K562 (cell line): ENCODE data around the gene RNH1. TPM values are rescaled to one million over a fixed set of nuclear protein-coding genes. Genes with fewer than 3 reads are reported as not detected.

Source experiments
- ATAC-seq: fragments of 200-7000 bp; cut with Tn5 transposase; 3 replicates; pipeline ENCODE4 v1.9.1; 2020; ENCODE audit warnings: moderate library complexity
- BruUV-seq: library from RNA; stranded (reverse); fragments of 400-500 nt; replicated peaks from 2 replicates; lab custom pipeline; 2021; lab: Mats Ljungman, UMichigan
- CTCF ChIA-PET: fragments of 300-600 bp; formaldehyde crosslinking; extraction: SDS; loops from one replicate; lab custom pipeline; 2021; ENCODE audit warnings: low intra/inter-chr PET ratio; lab: Yijun Ruan, JAX
- POLR2A ChIA-PET: fragments of 300-600, 350-650 bp; sonication (Branson Sonifier 250); formaldehyde crosslinking; extraction: SDS; loops from one replicate; lab custom pipeline; 2021; ENCODE audit warnings: antibody characterized with exemption, inconsistent platforms; lab: Yijun Ruan, JAX
- DNase-seq, 4 experiments: peaks; one replicate each; pipeline versions ENCODE4 v3.0.0 to v3.0.0-alpha.2; 2011 to 2018; ENCODE audit warnings: low spot score in 3 of 4, mixed read lengths in 3 of 4; ENCODE audit errors: extremely low read depth in 1 of 4
- FAIRE-seq: peaks from 2 replicates; lab custom pipeline; 2011; peaks lifted over from hg19 to GRCh38; lab: Jason Lieb, UNC
- H2AFZ ChIP-seq: 2 replicates; pipeline ENCODE4 v1.6.0; 2011; ENCODE audit warnings: low read depth, low read length, control low read depth, inconsistent platforms
- H3K27ac ChIP-seq: fragments of 200-600 bp; 3 replicates; pipeline ENCODE4 v1.8.0; 2011; ENCODE audit warnings: low read depth, mild to moderate bottlenecking, control low read depth, inconsistent platforms, low read length, moderate library complexity, mixed read lengths; ENCODE audit errors: extremely low read depth
- H3K27me3 ChIP-seq, 2 experiments: fragments of 300-600 bp in 1 of 2; 2 replicates in 1 of 2; 3 replicates in 1 of 2; pipeline versions ENCODE4 v1.6.0 to v1.8.0; 2011; ENCODE audit warnings: inconsistent platforms in 2 of 2, low read length in 2 of 2, mild to moderate bottlenecking in 1 of 2, mixed read lengths in 1 of 2, moderate library complexity in 1 of 2; ENCODE audit not compliant: control insufficient read depth in 2 of 2, insufficient read depth in 2 of 2
- H3K36me3 ChIP-seq: fragments of 300-600 bp; 3 replicates; pipeline ENCODE4 v1.8.0; 2011; ENCODE audit warnings: mild to moderate bottlenecking, low read length, inconsistent platforms; ENCODE audit not compliant: control insufficient read depth, insufficient read depth
- H3K4me1 ChIP-seq, 2 experiments: fragments of 200-600 bp in 1 of 2; replicated peaks in 1 of 2; 2 replicates in 1 of 2; 3 replicates in 1 of 2; pipeline versions ENCODE4 v1.5.1 to v1.8.0; 2011; ENCODE audit warnings: inconsistent platforms in 2 of 2, low read length in 2 of 2, mild to moderate bottlenecking in 1 of 2, mixed read lengths in 1 of 2, moderate library complexity in 1 of 2; ENCODE audit not compliant: control insufficient read depth in 2 of 2, insufficient read depth in 2 of 2
- H3K4me2 ChIP-seq: 2 replicates; pipeline ENCODE4 v1.6.1; 2011; ENCODE audit warnings: low read length, control low read depth, inconsistent platforms, mixed read lengths; ENCODE audit not compliant: insufficient read depth
- H3K4me3 ChIP-seq: fragments of 200-600 bp; sonication (generic), shearing (Covaris generic); 2 replicates; pipeline ENCODE4 v1.5.1; 2016; ENCODE audit warnings: control low read depth, inconsistent platforms
- H3K79me2 ChIP-seq: fragments of 200-600 bp; 3 replicates; pipeline ENCODE4 v1.8.0; 2011; ENCODE audit warnings: low read length, inconsistent platforms; ENCODE audit not compliant: control insufficient read depth, insufficient read depth
- H3K9ac ChIP-seq, 2 experiments: 2 replicates each; pipeline versions ENCODE4 v1.6.0 to v1.6.1; 2011; ENCODE audit warnings: low read depth in 2 of 2, low read length in 2 of 2, control low read depth in 1 of 2, inconsistent platforms in 1 of 2, mild to moderate bottlenecking in 1 of 2, mixed read lengths in 1 of 2; ENCODE audit not compliant: insufficient read depth in 1 of 2
- H3K9me1 ChIP-seq: one replicate; pipeline ENCODE4 v1.6.0; 2011; ENCODE audit warnings: inconsistent platforms, mild to moderate bottlenecking, low read length, moderate library complexity; ENCODE audit not compliant: control insufficient read depth, insufficient read depth
- H3K9me3 ChIP-seq: replicated peaks from 2 replicates; pipeline ENCODE4 v1.5.1; 2011; ENCODE audit warnings: low read depth, low read length, inconsistent platforms; ENCODE audit not compliant: control insufficient read depth, insufficient read depth
- H4K20me1 ChIP-seq: replicated peaks from 2 replicates; pipeline ENCODE4 v1.6.1; 2011; ENCODE audit warnings: low read length, inconsistent platforms, mixed read lengths; ENCODE audit not compliant: control insufficient read depth, insufficient read depth
- ADNP ChIP-seq: fragments of 200-800 bp; sonication (Bioruptor generic); IDR thresholded peaks from 2 replicates; pipeline ENCODE4 v1.6.1; 2016; ENCODE audit warnings: missing genetic modification characterization, missing compliant biosample characterization
- CAMTA2 ChIP-seq: fragments of 250-450 bp; sonication (Bioruptor Pico); conservative IDR thresholded peaks from 2 replicates; pipeline ENCODE4 v1.5.1; 2022
- CHD1 ChIP-seq: fragments of 200-600 bp; sonication (generic); IDR thresholded peaks from one replicate; pipeline ENCODE4 v1.6.1; 2012; ENCODE audit warnings: mild to moderate bottlenecking, moderate library complexity, low read length, inconsistent platforms
- HNRNPUL1 ChIP-seq: fragments of 200-400 bp; formaldehyde crosslinking; IDR thresholded peaks from 2 replicates; pipeline ENCODE4 v1.6.1; 2017; ENCODE audit warnings: low read length
- NCOA1 ChIP-seq: fragments of 450-650 bp; IDR thresholded peaks from 2 replicates; pipeline ENCODE4 v1.6.1; 2016; ENCODE audit warnings: low read depth
- NCOA2 ChIP-seq, 2 experiments: fragments of 450-650 bp; IDR thresholded peaks; 2 replicates each; pipeline ENCODE4 v1.6.1; 2018; ENCODE audit warnings: mild to moderate bottlenecking in 2 of 2, moderate library complexity in 1 of 2; ENCODE audit not compliant: partially characterized antibody in 2 of 2
- NR1H2 ChIP-seq: sonication (generic); formaldehyde crosslinking; IDR thresholded peaks from 2 replicates; pipeline ENCODE4 v1.4.0; 2020; ENCODE audit warnings: mild to moderate bottlenecking, missing genetic modification reagents
- RBM22 ChIP-seq: fragments of 200-400 bp; formaldehyde crosslinking; IDR thresholded peaks from 2 replicates; pipeline ENCODE4 v1.6.1; 2018; ENCODE audit warnings: low read length, low read depth; ENCODE audit not compliant: poor library complexity, severe bottlenecking
- SAP30 ChIP-seq: fragments of 200-600 bp; sonication (generic); IDR thresholded peaks from 2 replicates; pipeline ENCODE4 v1.6.1; 2012; ENCODE audit warnings: borderline replicate concordance, low read depth, mild to moderate bottlenecking, moderate library complexity, low read length, control low read depth, inconsistent platforms; ENCODE audit not compliant: insufficient read depth, poor library complexity, severe bottlenecking
- TCF7L2 ChIP-seq: fragments of 150-350 bp; IDR thresholded peaks from 2 replicates; pipeline ENCODE4 v1.6.1; 2016; ENCODE audit warnings: low read depth, mild to moderate bottlenecking, low read length, moderate library complexity
- ZBED1 ChIP-seq: IDR thresholded peaks from 2 replicates; pipeline ENCODE4 v1.6.1; 2014
- ZBTB2 ChIP-seq: fragments of 450-650 bp; IDR thresholded peaks from 2 replicates; pipeline ENCODE4 v1.6.1; 2016; ENCODE audit warnings: antibody characterized with exemption
- ZBTB9 ChIP-seq: fragments of 450-650 bp; formaldehyde crosslinking; IDR thresholded peaks from 2 replicates; pipeline ENCODE4 v1.4.0; 2020; ENCODE audit warnings: mild to moderate bottlenecking, moderate library complexity
- WGBS: fragments of 100-300 bp; shearing (Covaris generic); methylation state at CpG from one replicate; pipeline ENCODE4 v1.1.6; 2016; ENCODE audit warnings: low coverage, mixed read lengths; ENCODE audit not compliant: insufficient coverage; ENCODE audit errors: missing lambda C conversion rate; 5-methylcytosine and 5-hydroxymethylcytosine counted together
- in situ Hi-C: fragments of 300-500 bp; cut with MboI; formaldehyde crosslinking; loops from 4 replicates; pipeline ENCODE4 v1.15.0; 2018; ENCODE audit warnings: inconsistent platforms, mixed read lengths
- intact Hi-C: fragments of 100-400 bp; cut with micrococcal nuclease; formaldehyde crosslinking; loops from 2 replicates; pipeline ENCODE4 v1.14.2; 2022
- polyA plus RNA-seq, 8 experiments: library from polyadenylated mRNA; depleted of rRNA in 4 of 8; stranded (reverse) in 5 of 8; unstranded in 3 of 8; fragments of >200 nt; fragmentation: Nextera tagmentation in 2 of 8; fragmentation: Illumina TruSeq in 1 of 8; extraction: Ambion mirVana in 2 of 8; extraction: Trizol in 1 of 8; gene quantifications; 2 replicates each; pipeline versions ENCODE4 v1.2.1 to v1.2.3, GENCODE V29; 2011 to 2014; ENCODE audit warnings: inconsistent platforms in 1 of 8, missing spikeins in 1 of 8
- total RNA-seq, 7 experiments: library from RNA; depleted of rRNA in 6 of 7; stranded (reverse); fragments of >200 nt in 6 of 7; fragmentation: Illumina TruSeq in 2 of 7; extraction: Trizol in 2 of 7; gene quantifications; 2 replicates each; pipeline versions ENCODE4 v1.2.1 to v1.2.3, GENCODE V29; 2011 to 2021; ENCODE audit warnings: low replicate concordance in 1 of 7
- TF ChIP-seq, protein P1 (sequence below), 2 experiments: IDR thresholded peaks in 1 of 2; conservative IDR thresholded peaks in 1 of 2; 2 replicates each; pipeline ENCODE4 v1.6.1; 2016; ENCODE audit warnings: low read depth in 2 of 2, mild to moderate bottlenecking in 1 of 2, missing compliant biosample characterization in 1 of 2, missing genetic modification characterization in 1 of 2, moderate library complexity in 1 of 2

RNH1 gene
- total and polyA plus RNA-seq, 9 of the 15 experiments (the other 6 are each of a cell fraction or from before 2014, with no cell fraction given): 2.5 to 160 (median 44.3) TPM

GRCh38 chr11:512761-513595 lies 5.9 kb upstream of the RNH1 start:
- Histone ChIP-seq H2AFZ (no peak overlapping the region), H3K4me3 (no peak overlapping the region), H3K79me2 (peaks cover 6% of the 10 kb centered on the region; the same call in 2 of the 3 replicates), H3K9ac (no peak overlapping the region), H3K9me1 (no peaks in the 10 kb centered on the region), H3K4me1 (peaks cover 0 to 8% of the 10 kb centered on the region in 2 experiments; a peak in 3 of 5 replicates), H3K4me2 (no peak overlapping the region), H4K20me1 (no peaks in the 10 kb centered on the region), H3K9me3 (peaks cover 4% of the 10 kb centered on the region), H3K27me3 (no peaks in the 10 kb centered on the region), H3K27ac (no peak overlapping the region), H3K36me3 (peaks cover 45% of the 10 kb centered on the region; the same call in 2 of the 3 replicates)
- POLR2A ChIA-PET: interaction anchor here (0.6 to 0.8 kb wide), 2 partner anchors 57 to 296 kb away, joined by 3 read pairs; no protein-coding TSS in a partner anchor
- WGBS: 92% methylated on average over 28 of the region's 29 CpGs
- FAIRE-seq: no peak
- intact Hi-C loops: no loop called here
- DNase-seq: no peak
- in situ Hi-C loops: no loop called here
- CTCF ChIA-PET: no interaction called here
- BruUV-seq: no TSS peak
- no peak for ATAC-seq
- TF ChIP-seq ZBTB9 (CRISPR knock-in tag) (no peak), ADNP (no peak), ZBED1 (no peak), HNRNPUL1 (no peak), NCOA2 (IDR thresholded peaks at IDR 0.05; ENCODE audit: partially characterized antibody in 2 of 2) (no peak), CHD1 (no peak), NR1H2 (CRISPR knock-in tag) (no peak), NCOA1 (no peak), ZBTB2 (no peak), RBM22 (no peak), SAP30 (no peak), CAMTA2 (no peak), TCF7L2 (no peak)
- TF ChIP-seq, protein P1, sequence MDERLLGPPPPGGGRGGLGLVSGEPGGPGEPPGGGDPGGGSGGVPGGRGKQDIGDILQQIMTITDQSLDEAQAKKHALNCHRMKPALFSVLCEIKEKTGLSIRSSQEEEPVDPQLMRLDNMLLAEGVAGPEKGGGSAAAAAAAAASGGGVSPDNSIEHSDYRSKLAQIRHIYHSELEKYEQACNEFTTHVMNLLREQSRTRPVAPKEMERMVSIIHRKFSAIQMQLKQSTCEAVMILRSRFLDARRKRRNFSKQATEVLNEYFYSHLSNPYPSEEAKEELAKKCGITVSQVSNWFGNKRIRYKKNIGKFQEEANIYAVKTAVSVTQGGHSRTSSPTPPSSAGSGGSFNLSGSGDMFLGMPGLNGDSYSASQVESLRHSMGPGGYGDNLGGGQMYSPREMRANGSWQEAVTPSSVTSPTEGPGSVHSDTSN (CRISPR knock-in tag; IDR thresholded peaks at IDR 0.05; ENCODE audit: low read depth): no peak
- TF ChIP-seq, protein P1 (tag; conservative IDR thresholded peaks at IDR 0.05; ENCODE audit: low read depth): no peak
